H9 (cell line): ENCODE results near the gene DPP6. TPM values are rescaled to one million over a fixed set of nuclear protein-coding genes. Genes with fewer than 3 reads are reported as not detected.

Source experiments
- DNase-seq: peaks from one replicate; pipeline ENCODE4 v3.0.0-alpha.2; 2017
- H2AFZ ChIP-seq: one replicate; pipeline ENCODE4 v1.6.1; 2013; ENCODE audit warnings: mild to moderate bottlenecking, low read length, control low read depth, moderate library complexity
- H2AK5ac ChIP-seq: 2 replicates; pipeline ENCODE4 v1.6.1; 2013; ENCODE audit warnings: low read length, control low read depth, mixed read lengths; ENCODE audit not compliant: insufficient read length
- H2BK120ac ChIP-seq: one replicate; pipeline ENCODE4 v1.6.1; 2013; ENCODE audit warnings: low read depth, mild to moderate bottlenecking, low read length, control low read depth, inconsistent platforms; ENCODE audit not compliant: poor library complexity, severe bottlenecking
- H2BK12ac ChIP-seq: 2 replicates; pipeline ENCODE4 v1.6.1; 2013; ENCODE audit warnings: low read length, control low read depth, mixed read lengths, low read depth; ENCODE audit not compliant: insufficient read length
- H2BK15ac ChIP-seq: 2 replicates; pipeline ENCODE4 v1.6.1; 2013; ENCODE audit warnings: low read depth, low read length, control low read depth
- H2BK20ac ChIP-seq: one replicate; pipeline ENCODE4 v1.6.1; 2013; ENCODE audit warnings: low read depth, mild to moderate bottlenecking, low read length, control low read depth, inconsistent platforms; ENCODE audit not compliant: poor library complexity, severe bottlenecking
- H2BK5ac ChIP-seq: 2 replicates; pipeline ENCODE4 v1.6.1; 2013; ENCODE audit warnings: low read length, control low read depth, mixed read lengths; ENCODE audit not compliant: insufficient read length
- H3K14ac ChIP-seq: 2 replicates; pipeline ENCODE4 v1.6.1; 2013; ENCODE audit warnings: low read length, control low read depth; ENCODE audit not compliant: insufficient read depth
- H3K18ac ChIP-seq: 2 replicates; pipeline ENCODE4 v1.6.1; 2013; ENCODE audit warnings: low read depth, mild to moderate bottlenecking, mixed read lengths, low read length, control low read depth; ENCODE audit not compliant: insufficient read length
- H3K23ac ChIP-seq: 2 replicates; pipeline ENCODE4 v1.6.1; 2013; ENCODE audit warnings: low read length, control low read depth, mixed read lengths, low read depth; ENCODE audit not compliant: insufficient read length
- H3K23me2 ChIP-seq: 2 replicates; pipeline ENCODE4 v1.6.1; 2013; ENCODE audit warnings: low read depth, mild to moderate bottlenecking, mixed read lengths, low read length, control low read depth; ENCODE audit not compliant: insufficient read length, poor library complexity, severe bottlenecking
- H3K27ac ChIP-seq: 2 replicates; pipeline ENCODE4 v1.5.1; 2013; ENCODE audit warnings: low read length, control low read depth, mixed read lengths, low read depth; ENCODE audit not compliant: insufficient read length
- H3K27me3 ChIP-seq: 2 replicates; pipeline ENCODE4 v1.6.1; 2013; ENCODE audit warnings: low read length, control low read depth, inconsistent platforms; ENCODE audit not compliant: insufficient read depth
- H3K4ac ChIP-seq: 2 replicates; pipeline ENCODE4 v1.6.1; 2013; ENCODE audit warnings: low read depth, mild to moderate bottlenecking, control low read depth, inconsistent platforms, low read length, moderate library complexity
- H3K4me1 ChIP-seq: 2 replicates; pipeline ENCODE4 v1.6.1; 2013; ENCODE audit warnings: low read length, control low read depth, inconsistent platforms; ENCODE audit not compliant: insufficient read depth
- H3K4me2 ChIP-seq: 2 replicates; pipeline ENCODE4 v1.6.1; 2013; ENCODE audit warnings: low read length, control low read depth, mixed read lengths; ENCODE audit not compliant: insufficient read length, insufficient read depth
- H3K56ac ChIP-seq: 2 replicates; pipeline ENCODE4 v1.6.1; 2013; ENCODE audit warnings: low read depth, mild to moderate bottlenecking, mixed read lengths, low read length, control low read depth; ENCODE audit not compliant: insufficient read length
- H3K79me1 ChIP-seq: 2 replicates; pipeline ENCODE4 v1.6.1; 2013; ENCODE audit warnings: low read depth, mild to moderate bottlenecking, moderate library complexity, low read length, control low read depth, inconsistent platforms; ENCODE audit not compliant: insufficient read depth, poor library complexity, severe bottlenecking
- H3K79me2 ChIP-seq: 2 replicates; pipeline ENCODE4 v1.6.1; 2013; ENCODE audit warnings: low read length, control low read depth, inconsistent platforms; ENCODE audit not compliant: insufficient read depth
- H3K9ac ChIP-seq: 2 replicates; pipeline ENCODE4 v1.6.1; 2013; ENCODE audit warnings: low read length, control low read depth, mixed read lengths; ENCODE audit not compliant: insufficient read length; ENCODE audit errors: extremely low read depth
- H3K9me3 ChIP-seq: one replicate; pipeline ENCODE4 v1.6.1; 2013; ENCODE audit warnings: low read depth, low read length, inconsistent platforms; ENCODE audit not compliant: control insufficient read depth
- H3T11ph ChIP-seq: one replicate; pipeline ENCODE4 v1.6.1; 2013; ENCODE audit warnings: mild to moderate bottlenecking, low read length, control low read depth, inconsistent platforms
- H4K20me1 ChIP-seq: one replicate; pipeline ENCODE4 v1.6.1; 2013; ENCODE audit not compliant: control insufficient read depth, insufficient read length, insufficient read depth
- H4K5ac ChIP-seq: 2 replicates; pipeline ENCODE4 v1.6.1; 2013; ENCODE audit warnings: low read depth, mild to moderate bottlenecking, mixed read lengths, low read length, control low read depth; ENCODE audit not compliant: insufficient read length
- H4K8ac ChIP-seq: replicated peaks from 2 replicates; pipeline ENCODE4 v1.6.1; 2013; ENCODE audit warnings: low read length, control low read depth, mixed read lengths, low read depth; ENCODE audit not compliant: insufficient read length
- H4K91ac ChIP-seq: 2 replicates; pipeline ENCODE4 v1.6.1; 2013; ENCODE audit warnings: low read depth, mild to moderate bottlenecking, moderate library complexity, mixed read lengths, low read length, control low read depth; ENCODE audit not compliant: insufficient read length
- H3K27ac Mint-ChIP-seq, 3 experiments: 2 replicates in 2 of 3; 3 replicates in 1 of 3; pipeline ENCODE4 v1.8.0; 2020 to 2021; ENCODE audit warnings: mixed read lengths in 3 of 3, mild to moderate bottlenecking in 1 of 3, moderate library complexity in 1 of 3
- H3K27me3 Mint-ChIP-seq: 2 replicates; pipeline ENCODE4 v1.8.0; 2021; ENCODE audit warnings: low read depth, mild to moderate bottlenecking, moderate library complexity, mixed read lengths
- H3K36me3 Mint-ChIP-seq, 3 experiments: 2 replicates in 2 of 3; 3 replicates in 1 of 3; pipeline ENCODE4 v1.8.0; 2020 to 2021; ENCODE audit warnings: low read depth in 3 of 3, mixed read lengths in 3 of 3; ENCODE audit not compliant: insufficient read depth in 1 of 3
- H3K4me1 Mint-ChIP-seq, 2 experiments: 2 replicates each; pipeline ENCODE4 v1.8.0; 2020; ENCODE audit warnings: mixed read lengths in 2 of 2
- H3K4me3 Mint-ChIP-seq, 2 experiments: 2 replicates in 1 of 2; 3 replicates in 1 of 2; pipeline ENCODE4 v1.8.0; 2020 to 2021; ENCODE audit warnings: mild to moderate bottlenecking in 2 of 2, mixed read lengths in 2 of 2, moderate library complexity in 1 of 2
- H3K9me3 Mint-ChIP-seq, 2 experiments: 2 replicates in 1 of 2; 3 replicates in 1 of 2; pipeline ENCODE4 v1.8.0; 2020; ENCODE audit warnings: mild to moderate bottlenecking in 2 of 2, mixed read lengths in 2 of 2, moderate library complexity in 1 of 2
- WGBS: extraction: QIAGEN DNeasy Blood & Tissue Kit; methylation state at CpG from one replicate; pipeline ENCODE4 v1.1.7; 2013; ENCODE audit warnings: missing lambda C conversion rate, low lambda C conversion rate, mixed read lengths; ENCODE audit not compliant: insufficient read length; ENCODE audit errors: extremely low coverage; 5-methylcytosine and 5-hydroxymethylcytosine counted together
- total RNA-seq: library from RNA; stranded (reverse); gene quantifications from 2 replicates; pipeline ENCODE4 v1.2.1, GENCODE V29; 2021
- TF ChIP-seq, protein P1 (sequence below): fragments of 200-600 bp; sonication (generic); conservative IDR thresholded peaks from 3 replicates; pipeline ENCODE4 v1.8.0; 2021; ENCODE audit warnings: antibody characterized with exemption, mild to moderate bottlenecking

DPP6 gene
- total RNA-seq, 1 experiment from 2014 or later = 4.5 TPM

- Histone ChIP-seq H3K18ac (no peak overlapping the region), H2BK20ac (no peak overlapping the region), H2BK5ac (no peak overlapping the region), H3K79me1 (no peaks in the 10 kb centered on the region), H2BK15ac (no peak overlapping the region), H3K14ac (no peak overlapping the region), H3K23ac (no peak overlapping the region), H3K9ac (no peak overlapping the region), H3K27me3 (no peaks in the 10 kb centered on the region), H4K91ac (no peak overlapping the region), H3K27ac (no peak overlapping the region), H3K23me2 (no peaks in the 10 kb centered on the region), H4K20me1 (no peaks in the 10 kb centered on the region), H2AFZ (no peak overlapping the region), H4K5ac (no peak overlapping the region), H2AK5ac (no peak overlapping the region), H3K56ac (no peak overlapping the region), H3K4me1 (no peaks in the 10 kb centered on the region; the same call in 1 of the 2 replicates), H3K4ac (no peak overlapping the region), H2BK12ac (no peak overlapping the region), H3K9me3 (no peaks in the 10 kb centered on the region), H3K4me2 (no peak overlapping the region), H2BK120ac (no peak overlapping the region), H3K79me2 (no peaks in the 10 kb centered on the region), H4K8ac (no peak overlapping the region), H3T11ph (no peak overlapping the region)
- peaks cover 6% of the 10 kb centered on the region in 2 experiments; a peak in 1 of 4 replicates for H3K4me1 Mint-ChIP-seq
- H3K9me3 Mint-ChIP-seq = no peaks in the 10 kb centered on the region
- no peak for DNase-seq
- TF ChIP-seq, protein P1, sequence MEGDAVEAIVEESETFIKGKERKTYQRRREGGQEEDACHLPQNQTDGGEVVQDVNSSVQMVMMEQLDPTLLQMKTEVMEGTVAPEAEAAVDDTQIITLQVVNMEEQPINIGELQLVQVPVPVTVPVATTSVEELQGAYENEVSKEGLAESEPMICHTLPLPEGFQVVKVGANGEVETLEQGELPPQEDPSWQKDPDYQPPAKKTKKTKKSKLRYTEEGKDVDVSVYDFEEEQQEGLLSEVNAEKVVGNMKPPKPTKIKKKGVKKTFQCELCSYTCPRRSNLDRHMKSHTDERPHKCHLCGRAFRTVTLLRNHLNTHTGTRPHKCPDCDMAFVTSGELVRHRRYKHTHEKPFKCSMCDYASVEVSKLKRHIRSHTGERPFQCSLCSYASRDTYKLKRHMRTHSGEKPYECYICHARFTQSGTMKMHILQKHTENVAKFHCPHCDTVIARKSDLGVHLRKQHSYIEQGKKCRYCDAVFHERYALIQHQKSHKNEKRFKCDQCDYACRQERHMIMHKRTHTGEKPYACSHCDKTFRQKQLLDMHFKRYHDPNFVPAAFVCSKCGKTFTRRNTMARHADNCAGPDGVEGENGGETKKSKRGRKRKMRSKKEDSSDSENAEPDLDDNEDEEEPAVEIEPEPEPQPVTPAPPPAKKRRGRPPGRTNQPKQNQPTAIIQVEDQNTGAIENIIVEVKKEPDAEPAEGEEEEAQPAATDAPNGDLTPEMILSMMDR = peak; percentile 40; the same call in 2 of the 3 replicates
- H3K27ac Mint-ChIP-seq = no peak overlapping the region
- WGBS = no CpG with 5 or more reads among the region's 8 CpGs
- H3K4me3 Mint-ChIP-seq = no peak overlapping the region
- no peaks in the 10 kb centered on the region for H3K27me3 Mint-ChIP-seq
- H3K36me3 Mint-ChIP-seq = no peaks in the 10 kb centered on the region
Measured at GRCh38 chr7:154287356-154287755, 235.2 kb downstream of the DPP6 start.
